Kidney epithelial cell (primary cell): Measurements from ENCODE around the gene CTNNA3. TPM values are rescaled to one million over a fixed set of nuclear protein-coding genes. Genes with fewer than 3 reads are reported as not detected.

ENCODE experiments used
- DNase-seq: peaks from one replicate; pipeline ENCODE4 v3.0.0-alpha.2; 2010; ENCODE audit warnings: low read depth
- H3K27me3 ChIP-seq: 2 replicates; pipeline ENCODE4 v1.6.0; 2011; ENCODE audit warnings: low read length; ENCODE audit not compliant: control insufficient read depth, insufficient read depth
- H3K36me3 ChIP-seq: 2 replicates; pipeline ENCODE4 v1.5.1; 2011; ENCODE audit warnings: low read length; ENCODE audit not compliant: control insufficient read depth, insufficient read depth
- H3K4me3 ChIP-seq: 2 replicates; pipeline ENCODE4 v1.5.1; 2011; ENCODE audit warnings: low read depth, mild to moderate bottlenecking, control low read depth, low read length
- CTCF ChIP-seq: IDR thresholded peaks from 2 replicates; pipeline ENCODE4 v1.5.1; 2011; ENCODE audit warnings: mild to moderate bottlenecking, moderate library complexity, low read length, control low read depth, inconsistent platforms; ENCODE audit not compliant: insufficient read depth, poor library complexity, severe bottlenecking
- total RNA-seq: library from RNA; depleted of rRNA; stranded (reverse); fragments of >200 nt; gene quantifications from 2 replicates; pipeline ENCODE4 v1.2.3, GENCODE V29; 2015

CTNNA3 gene
- total RNA-seq, 1 donor from 2014 or later: 0.79 TPM

GRCh38 chr10:66244953-66245352 is 1451.0 kb downstream of the CTNNA3 start:
- TF ChIP-seq CTCF: no peak
- H3K4me3 ChIP-seq: no peak overlapping the region
- no peaks in the 10 kb centered on the region for H3K27me3 ChIP-seq
- DNase-seq: no peak
- no peaks in the 10 kb centered on the region for H3K36me3 ChIP-seq

GRCh38 chr10:66242885-66243284 is 1453.1 kb downstream of the CTNNA3 start:
- no peak for TF ChIP-seq CTCF
- no peak for DNase-seq
- Histone ChIP-seq H3K27me3 (no peaks in the 10 kb centered on the region), H3K4me3 (no peak overlapping the region), H3K36me3 (no peaks in the 10 kb centered on the region)

DNA sequence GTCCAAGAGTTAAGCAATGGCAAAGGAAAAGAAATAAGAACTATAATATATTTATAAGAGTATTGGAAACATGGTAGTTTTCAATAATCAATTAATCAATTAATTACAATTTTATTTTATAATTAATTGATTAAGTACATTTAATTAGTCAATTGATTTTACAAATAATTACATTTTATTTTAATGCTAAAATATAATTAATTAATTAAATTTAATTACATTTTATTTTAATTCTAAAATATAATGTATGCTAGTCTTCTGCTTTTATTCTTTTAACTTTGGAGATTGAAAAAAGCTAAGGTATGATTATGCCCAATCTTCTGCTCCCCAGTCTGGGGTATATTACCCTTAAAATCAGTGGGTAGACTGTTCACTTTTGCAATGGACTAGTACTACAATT is 1456.9 kb downstream of the CTNNA3 start:
- Histone ChIP-seq H3K36me3 (no peaks in the 10 kb centered on the region), H3K4me3 (no peak overlapping the region), H3K27me3 (no peaks in the 10 kb centered on the region)
- DNase-seq: no peak
- no peak for TF ChIP-seq CTCF

DNA sequence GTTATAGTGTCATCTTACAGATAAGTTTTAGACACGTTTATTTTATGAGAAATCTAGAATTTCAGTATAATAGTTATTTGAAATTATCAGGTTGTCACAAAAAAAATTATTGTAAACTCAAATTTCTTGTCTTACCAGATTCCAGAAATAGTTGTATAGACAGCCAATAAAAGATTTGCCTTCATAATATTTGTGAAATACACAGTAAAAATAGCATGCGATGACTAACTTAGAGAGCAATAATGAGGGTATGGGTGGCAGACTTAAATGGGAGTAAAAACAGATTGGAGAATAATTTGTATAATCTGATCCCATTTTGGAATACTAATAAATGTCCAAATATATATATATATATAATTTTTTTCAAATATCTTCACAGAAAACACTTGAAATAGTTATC is 1457.7 kb downstream of the CTNNA3 start:
- DNase-seq: no peak
- Histone ChIP-seq H3K4me3 (no peak overlapping the region), H3K36me3 (no peaks in the 10 kb centered on the region), H3K27me3 (no peaks in the 10 kb centered on the region)
- no peak for TF ChIP-seq CTCF

DNA sequence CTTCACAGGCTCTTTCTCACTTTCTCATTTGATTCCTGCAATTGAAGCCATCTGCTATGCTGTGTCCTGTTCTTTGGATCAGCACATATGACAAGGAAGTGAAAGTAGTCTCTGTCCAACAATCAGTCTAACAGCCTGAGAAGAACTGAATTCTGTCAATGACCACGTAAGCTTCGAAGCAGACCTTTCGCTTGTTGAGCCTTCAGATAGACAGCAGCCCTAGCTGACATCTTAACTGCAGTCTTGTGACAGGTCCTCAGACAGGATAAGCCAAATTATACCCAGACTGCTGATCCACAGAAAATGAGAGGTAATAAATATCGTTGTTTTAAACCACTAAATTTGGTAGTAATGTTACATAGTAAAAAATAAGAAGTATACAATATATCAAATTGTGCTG is 1461.1 kb downstream of the CTNNA3 start:
- no peak for DNase-seq
- Histone ChIP-seq H3K4me3 (no peak overlapping the region), H3K27me3 (no peaks in the 10 kb centered on the region), H3K36me3 (no peaks in the 10 kb centered on the region)
- TF ChIP-seq CTCF: no peak

DNA sequence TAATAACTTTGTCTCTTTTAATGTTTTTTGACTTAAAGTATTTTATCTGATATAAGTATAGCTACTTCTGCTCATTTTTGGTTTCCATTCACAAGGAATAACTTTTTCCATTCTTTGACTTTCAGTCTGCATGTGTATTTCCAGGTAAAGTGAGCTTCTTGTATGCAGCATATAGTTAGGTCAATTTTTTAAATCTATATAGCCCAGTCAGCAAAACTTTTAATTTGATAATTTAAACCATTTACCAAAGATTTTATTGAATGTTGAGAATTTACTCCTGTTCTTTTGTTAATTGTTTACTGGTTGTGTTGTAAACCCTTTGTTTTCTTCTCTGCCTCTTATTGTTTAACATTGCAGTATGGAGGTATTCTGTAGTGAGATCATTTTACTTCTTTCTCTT is 1467.1 kb downstream of the CTNNA3 start:
- Histone ChIP-seq H3K36me3 (no peaks in the 10 kb centered on the region), H3K4me3 (no peak overlapping the region), H3K27me3 (no peaks in the 10 kb centered on the region)
- TF ChIP-seq CTCF: no peak
- no peak for DNase-seq
